Mucosa of rectum (tissue), 2 donors: ENCODE results near the gene DCLK2.

Experiments used
- H3K27ac ChIP-seq, 2 donors: one replicate each; pipeline ENCODE4 v1.7.0; 2013; ENCODE audit warnings: inconsistent platforms in 2 of 2, low read depth in 2 of 2, low read length in 2 of 2
- H3K27me3 ChIP-seq, 2 donors: one replicate each; pipeline ENCODE4 v1.7.0; 2013; ENCODE audit warnings: low read length in 2 of 2; ENCODE audit not compliant: control insufficient read depth in 2 of 2, insufficient read depth in 2 of 2
- H3K36me3 ChIP-seq, 2 donors: one replicate each; pipeline ENCODE4 v1.7.0; 2013; ENCODE audit warnings: low read length in 2 of 2; ENCODE audit not compliant: control insufficient read depth in 2 of 2, insufficient read depth in 2 of 2
- H3K4me1 ChIP-seq, 2 donors: one replicate each; pipeline ENCODE4 v1.7.0; 2013; ENCODE audit warnings: low read length in 2 of 2, mild to moderate bottlenecking in 1 of 2; ENCODE audit not compliant: control insufficient read depth in 2 of 2, insufficient read depth in 2 of 2
- H3K4me3 ChIP-seq, 2 donors: one replicate each; pipeline ENCODE4 v1.7.0; 2013; ENCODE audit warnings: low read length in 2 of 2
- H3K9ac ChIP-seq, 2 donors: one replicate each; pipeline ENCODE4 v1.7.0; 2013; ENCODE audit warnings: low read length in 2 of 2, low read depth in 1 of 2, mild to moderate bottlenecking in 1 of 2
- H3K9me3 ChIP-seq, 2 donors: one replicate each; pipeline ENCODE4 v1.7.0; 2013; ENCODE audit warnings: low read length in 2 of 2; ENCODE audit not compliant: control insufficient read depth in 2 of 2
- donor health status: healthy.
- donor health status: Normal muscosa, but diverticular disease.

DCLK2 gene

DNA sequence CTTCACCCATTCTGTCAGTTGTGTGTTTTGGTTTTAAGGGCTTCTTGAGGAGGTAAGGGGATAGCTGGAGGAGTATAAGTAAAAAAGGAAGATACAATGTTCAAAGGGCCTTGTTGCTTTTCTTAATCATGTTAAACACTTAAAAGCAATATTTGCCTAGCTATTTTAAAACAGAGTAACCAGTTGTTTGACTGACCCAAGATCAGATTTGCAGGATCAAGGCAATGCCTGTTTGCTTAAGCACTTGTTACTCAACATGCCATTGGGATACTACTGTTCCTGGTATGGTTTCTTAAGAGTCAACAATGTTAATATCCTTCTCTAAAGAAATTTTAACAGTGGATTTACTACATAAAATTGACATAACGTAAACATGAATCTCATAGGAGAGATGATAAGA lies 2.6 kb downstream of the DCLK2 start:
- no peaks in the 10 kb centered on the region for H3K9me3 ChIP-seq
- H3K27me3 ChIP-seq: no peaks in the 10 kb centered on the region
- no peaks in the 10 kb centered on the region for H3K36me3 ChIP-seq
- H3K27ac ChIP-seq: no peak overlapping the region
- H3K4me1 ChIP-seq: peaks cover 0 to 10% of the 10 kb centered on the region in 2 donors
- H3K4me3 ChIP-seq: no peak overlapping the region
- no peak overlapping the region for H3K9ac ChIP-seq

DNA sequence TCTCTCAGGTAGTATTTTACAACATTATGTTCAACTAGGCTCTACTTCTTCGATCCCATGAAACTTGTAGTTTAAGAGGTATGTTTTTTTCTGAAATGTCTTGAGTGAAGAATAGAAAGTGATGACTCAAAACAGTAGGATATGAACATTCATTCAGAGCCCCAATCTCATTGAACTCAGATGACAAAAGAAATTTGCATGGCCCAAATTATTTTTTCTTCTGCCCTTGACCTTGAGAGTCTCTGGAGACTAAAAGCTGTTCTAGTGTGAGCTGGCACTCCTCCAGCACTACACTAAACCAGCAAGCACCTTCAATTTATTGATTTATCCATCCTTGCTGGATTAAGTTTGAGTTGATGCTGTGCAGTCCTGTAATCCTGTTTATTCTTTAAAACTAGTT lies 4.0 kb downstream of the DCLK2 start:
- no peaks in the 10 kb centered on the region for H3K27me3 ChIP-seq

DNA sequence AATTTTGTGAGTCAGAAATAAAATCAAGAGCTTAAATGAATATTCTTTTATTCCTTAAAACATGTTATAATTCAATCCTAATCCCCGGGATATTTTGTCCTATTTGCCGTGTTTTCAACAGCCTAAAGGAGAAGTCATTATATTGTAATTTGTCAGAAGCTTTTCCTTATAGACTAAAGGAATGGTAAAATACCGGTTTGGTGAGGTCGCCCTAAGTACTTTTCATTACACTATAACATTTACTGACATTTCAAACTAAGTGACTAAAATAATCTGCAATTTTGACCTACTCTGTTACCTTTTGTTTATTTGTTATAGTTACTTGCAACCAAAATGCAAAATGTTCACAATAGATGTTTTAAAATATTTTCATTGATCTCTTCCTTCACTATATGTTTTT lies 8.8 kb downstream of the DCLK2 start:
- Histone ChIP-seq H3K9me3 (no peaks in the 10 kb centered on the region), H3K4me3 (no peak overlapping the region), H3K36me3 (no peaks in the 10 kb centered on the region), H3K27me3 (no peaks in the 10 kb centered on the region), H3K27ac (no peak overlapping the region), H3K4me1 (no peaks in the 10 kb centered on the region), H3K9ac (no peak overlapping the region)

More for the DNA sequence above, 4.0 kb downstream of the DCLK2 start:
- no peaks in the 10 kb centered on the region for H3K36me3 ChIP-seq
- H3K4me3 ChIP-seq: no peak overlapping the region
- H3K9ac ChIP-seq: no peak overlapping the region
- no peak overlapping the region for H3K27ac ChIP-seq
- H3K9me3 ChIP-seq: no peaks in the 10 kb centered on the region
- H3K4me1 ChIP-seq: peaks cover 0 to 10% of the 10 kb centered on the region in 2 donors

DNA sequence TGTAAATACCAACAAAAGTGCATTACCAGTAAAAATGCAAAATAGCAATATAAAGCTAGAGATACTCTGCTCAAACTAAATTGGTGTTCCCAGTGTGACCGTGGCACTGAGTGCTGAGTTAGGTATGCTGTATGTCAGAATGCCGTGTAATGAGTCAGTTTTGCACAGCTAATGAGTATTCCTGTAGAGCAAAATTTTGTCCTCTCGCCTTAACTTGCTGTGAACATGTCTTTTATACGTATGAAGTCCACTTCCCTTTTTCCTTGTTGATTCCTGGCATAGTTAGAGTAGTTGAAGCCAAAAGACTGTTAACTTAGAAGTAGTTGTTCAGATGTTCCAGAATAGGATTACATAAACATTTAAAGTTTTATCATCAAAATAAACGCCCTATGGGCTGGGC lies 11.5 kb downstream of the DCLK2 start:
- H3K27ac ChIP-seq: no peak overlapping the region

DNA sequence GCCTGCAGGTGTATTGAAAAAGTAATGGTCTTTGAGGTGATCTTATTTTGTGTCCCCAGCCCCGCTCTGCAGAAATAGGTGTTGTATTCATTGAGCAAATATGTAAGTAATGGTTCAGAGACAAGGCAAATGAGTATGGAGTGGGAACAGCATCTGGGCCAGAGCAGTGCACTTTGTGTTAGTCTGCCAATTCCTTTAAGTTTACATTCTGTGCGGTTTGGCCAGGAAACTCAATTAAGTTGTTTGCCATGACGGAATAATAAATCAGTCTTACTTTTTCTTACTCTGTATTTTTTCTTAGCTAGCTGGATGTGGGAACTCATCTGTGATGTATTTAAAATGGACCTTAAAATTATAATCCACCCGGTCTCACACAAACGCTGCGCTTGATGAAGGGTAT lies 12.6 kb downstream of the DCLK2 start:
- Histone ChIP-seq H3K9me3 (no peaks in the 10 kb centered on the region), H3K36me3 (no peaks in the 10 kb centered on the region), H3K4me1 (no peaks in the 10 kb centered on the region), H3K9ac (no peak overlapping the region), H3K27ac (no peak overlapping the region), H3K4me3 (no peak overlapping the region), H3K27me3 (no peaks in the 10 kb centered on the region)

More for the DNA sequence above, 11.5 kb downstream of the DCLK2 start:
- no peaks in the 10 kb centered on the region for H3K27me3 ChIP-seq
- H3K36me3 ChIP-seq: no peaks in the 10 kb centered on the region
- no peak overlapping the region for H3K4me3 ChIP-seq
- no peak overlapping the region for H3K9ac ChIP-seq
- H3K4me1 ChIP-seq: no peaks in the 10 kb centered on the region
- no peaks in the 10 kb centered on the region for H3K9me3 ChIP-seq

DNA sequence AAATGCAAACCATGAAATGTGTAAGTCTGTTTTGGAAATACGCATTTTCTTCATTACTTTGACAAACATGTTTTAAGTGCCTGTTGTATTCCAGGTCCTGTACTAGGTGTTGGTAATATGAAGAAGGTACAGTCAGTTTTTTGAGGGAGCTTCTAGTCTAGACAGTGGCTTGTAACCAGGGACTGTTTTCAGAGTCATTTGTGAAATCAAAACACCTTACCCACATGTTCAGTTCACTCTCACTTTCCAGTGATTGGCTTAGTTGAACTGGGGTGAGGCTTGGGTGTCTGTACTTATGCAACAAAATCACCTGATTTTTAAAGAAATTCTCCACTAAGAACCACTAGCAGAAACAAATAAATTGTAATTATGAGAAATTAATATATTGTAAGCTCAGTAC lies 16.4 kb downstream of the DCLK2 start:
- no peaks in the 10 kb centered on the region for H3K4me1 ChIP-seq
- H3K36me3 ChIP-seq: no peaks in the 10 kb centered on the region
- H3K9ac ChIP-seq: no peak overlapping the region
- no peak overlapping the region for H3K27ac ChIP-seq
- H3K9me3 ChIP-seq: no peaks in the 10 kb centered on the region
- H3K27me3 ChIP-seq: no peaks in the 10 kb centered on the region
- H3K4me3 ChIP-seq: no peak overlapping the region

DNA sequence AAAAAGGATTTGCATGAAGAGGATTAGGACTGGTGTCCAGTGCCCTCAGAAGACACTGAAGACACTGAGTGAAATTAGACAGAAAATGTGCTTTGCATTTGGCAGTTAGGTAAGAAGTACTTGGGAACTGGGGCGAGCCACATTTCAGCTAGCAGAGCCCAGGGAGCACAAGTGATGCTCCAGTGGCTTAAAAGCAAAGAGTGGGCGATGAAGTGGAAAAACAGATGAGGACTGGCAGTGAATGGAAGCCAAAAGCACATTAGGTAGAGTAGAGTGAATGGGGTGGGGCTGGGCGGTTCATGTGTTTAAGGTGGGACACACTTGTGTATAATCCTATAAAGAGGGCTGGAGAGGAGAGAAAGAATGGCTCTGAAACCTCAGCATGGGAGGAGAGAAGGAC lies 18.4 kb downstream of the DCLK2 start:
- Histone ChIP-seq H3K27me3 (no peaks in the 10 kb centered on the region), H3K27ac (no peak overlapping the region), H3K36me3 (no peaks in the 10 kb centered on the region), H3K9me3 (no peaks in the 10 kb centered on the region), H3K4me1 (no peaks in the 10 kb centered on the region), H3K9ac (no peak overlapping the region), H3K4me3 (no peak overlapping the region)

DNA sequence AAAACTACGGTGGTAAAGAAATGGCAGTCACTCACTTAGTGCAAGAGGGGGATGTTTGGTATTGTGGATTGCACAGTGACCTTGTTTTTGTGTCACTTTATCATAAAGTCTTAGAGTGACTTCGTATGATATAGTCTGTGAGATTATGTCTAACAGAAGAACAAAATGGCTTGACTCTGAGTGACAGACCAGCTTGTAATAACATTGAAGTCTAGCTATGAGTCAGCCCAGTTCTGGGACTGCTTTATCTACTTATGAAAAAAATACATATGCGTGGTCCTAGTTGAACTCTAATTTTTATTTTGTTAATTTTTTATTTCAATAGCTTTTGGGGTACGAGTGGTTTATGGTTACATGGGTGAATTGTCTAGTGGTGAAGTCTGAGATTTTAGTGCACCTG lies 20.0 kb downstream of the DCLK2 start:
- no peak overlapping the region for H3K4me3 ChIP-seq
- H3K27me3 ChIP-seq: no peaks in the 10 kb centered on the region
- H3K27ac ChIP-seq: no peak overlapping the region
- no peaks in the 10 kb centered on the region for H3K9me3 ChIP-seq
- no peaks in the 10 kb centered on the region for H3K36me3 ChIP-seq
- H3K4me1 ChIP-seq: no peaks in the 10 kb centered on the region
- H3K9ac ChIP-seq: no peak overlapping the region

DNA sequence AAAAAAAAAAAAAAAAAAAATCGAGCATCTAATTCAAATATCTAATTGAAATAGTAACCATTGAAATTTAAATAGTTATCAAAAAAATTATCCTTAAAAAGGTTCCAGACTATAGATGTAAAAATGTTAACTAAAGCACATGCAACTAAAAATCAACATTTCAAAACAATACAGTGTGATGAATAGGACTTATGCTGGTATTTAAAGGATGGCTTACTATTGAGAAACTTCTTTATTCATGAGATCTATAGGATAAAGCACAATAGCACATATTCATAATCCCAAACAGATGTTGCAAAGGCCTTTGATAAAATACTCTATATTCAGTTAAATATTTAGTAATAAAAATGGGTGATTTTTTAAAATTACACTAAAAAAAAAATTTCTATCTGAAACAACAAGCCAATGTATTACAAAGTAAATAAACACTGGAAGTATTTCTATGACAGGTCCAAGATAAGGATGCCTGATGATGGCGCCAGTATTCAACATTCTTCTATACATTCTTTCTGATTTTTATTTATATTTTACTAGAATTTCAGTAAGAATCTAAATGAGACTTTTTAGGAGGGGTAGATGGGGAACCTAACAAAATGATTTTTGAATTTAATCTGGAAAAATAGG lies 26.3 kb downstream of the DCLK2 start:
- H3K4me1 ChIP-seq: no peaks in the 10 kb centered on the region

DNA sequence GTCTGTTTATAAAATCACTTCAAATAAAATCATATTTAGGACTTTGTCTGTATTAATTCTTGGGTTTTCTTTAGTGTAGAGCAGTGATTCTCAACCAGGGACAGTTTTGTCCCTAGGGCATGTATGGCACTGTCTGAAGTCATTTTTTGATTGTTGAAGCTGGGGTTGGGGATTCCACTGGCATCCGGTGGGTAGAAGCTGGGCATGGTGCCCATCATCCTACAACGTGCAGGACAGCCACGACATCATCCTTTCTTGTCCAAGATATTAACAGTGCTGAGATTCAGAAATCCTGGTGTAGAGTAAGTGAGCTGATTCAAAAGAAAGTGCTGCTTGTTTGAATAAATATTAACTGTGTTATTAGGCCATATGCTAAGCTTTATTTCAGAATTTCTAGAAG lies 28.6 kb downstream of the DCLK2 start:
- Histone ChIP-seq H3K9ac (no peak overlapping the region), H3K27me3 (no peaks in the 10 kb centered on the region), H3K36me3 (no peaks in the 10 kb centered on the region), H3K4me1 (no peaks in the 10 kb centered on the region), H3K9me3 (no peaks in the 10 kb centered on the region), H3K4me3 (no peak overlapping the region), H3K27ac (no peak overlapping the region)

More for the DNA sequence above, 26.3 kb downstream of the DCLK2 start:
- no peaks in the 10 kb centered on the region for H3K27me3 ChIP-seq
- no peaks in the 10 kb centered on the region for H3K9me3 ChIP-seq
- H3K4me3 ChIP-seq: no peak overlapping the region
- no peak overlapping the region for H3K27ac ChIP-seq
- H3K36me3 ChIP-seq: no peaks in the 10 kb centered on the region
- no peak overlapping the region for H3K9ac ChIP-seq

DNA sequence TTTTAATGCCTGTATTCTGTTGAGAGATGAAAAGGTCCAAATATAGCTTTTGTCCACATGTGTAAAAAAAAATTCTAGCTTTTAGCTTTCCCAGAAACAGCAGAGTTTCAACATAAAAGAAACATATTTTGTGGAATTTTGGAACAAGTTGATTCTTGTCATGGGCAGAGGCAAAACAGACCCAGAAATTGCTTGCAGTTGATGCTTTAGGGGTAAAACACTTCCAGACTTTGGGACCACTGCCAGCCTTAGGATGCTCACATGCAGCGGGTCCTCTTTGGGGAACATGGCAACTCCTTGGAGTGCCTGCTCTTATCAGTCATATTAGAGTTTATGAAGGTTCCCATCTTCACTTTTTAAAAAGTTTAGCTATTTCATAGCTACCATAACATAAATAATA lies 30.4 kb downstream of the DCLK2 start:
- H3K4me1 ChIP-seq: no peaks in the 10 kb centered on the region
- H3K9me3 ChIP-seq: no peaks in the 10 kb centered on the region
- H3K4me3 ChIP-seq: no peak overlapping the region
- H3K9ac ChIP-seq: no peak overlapping the region
- H3K27me3 ChIP-seq: no peaks in the 10 kb centered on the region
- H3K27ac ChIP-seq: no peak overlapping the region
- H3K36me3 ChIP-seq: no peaks in the 10 kb centered on the region
